SK-N-MC (cell line): ENCODE data around the gene EID3.

Experiments used
- DNase-seq: peaks from one replicate; pipeline ENCODE4 v3.0.0-alpha.2; 2011; ENCODE audit warnings: low read depth, low spot score
- H3K27ac ChIP-seq: fragments of 200-600 bp; sonication (generic); 2 replicates; pipeline ENCODE4 v1.5.1; 2016; ENCODE audit warnings: mixed run types
- H3K36me3 ChIP-seq: fragments of 200-600 bp; sonication (generic); 2 replicates; pipeline ENCODE4 v1.6.1; 2017; ENCODE audit warnings: antibody characterized with exemption, low read length, mixed read lengths; ENCODE audit not compliant: insufficient read depth
- H3K4me3 ChIP-seq: fragments of 200-600 bp; sonication (generic); 2 replicates; pipeline ENCODE4 v1.5.1; 2016
- H3K9ac ChIP-seq: fragments of 200-600 bp; sonication (generic); 2 replicates; pipeline ENCODE4 v1.8.0; 2017; ENCODE audit warnings: mixed run types, mixed read lengths; ENCODE audit not compliant: insufficient read length
- H3K9me3 ChIP-seq: fragments of 200-600 bp; sonication (generic); 2 replicates; pipeline ENCODE4 v1.6.1; 2017; ENCODE audit warnings: low read depth, mild to moderate bottlenecking, antibody characterized with exemption, low read length, moderate library complexity, mixed read lengths
- EZH2 ChIP-seq: fragments of 200-600 bp; sonication (generic); IDR thresholded peaks from one replicate; pipeline ENCODE4 v1.6.1; 2017; ENCODE audit warnings: antibody characterized with exemption
- FOXP2 ChIP-seq: optimal IDR thresholded peaks from 2 replicates; pipeline ENCODE3; 2011; ENCODE audit warnings: mild to moderate bottlenecking, moderate library complexity; ENCODE audit not compliant: insufficient read depth; ENCODE audit errors: extremely low read length, control extremely low read depth
- POLR2AphosphoS5 ChIP-seq: IDR thresholded peaks from 2 replicates; pipeline ENCODE4 v1.6.1; 2012; ENCODE audit warnings: mild to moderate bottlenecking, low read depth, low read length, borderline replicate concordance

Gene EID3

GRCh38 chr12:104347374-104348075 lies 44.0 kb downstream of the EID3 start:
- Histone ChIP-seq H3K27ac (no peak overlapping the region), H3K4me3 (no peak overlapping the region), H3K36me3 (peaks cover 93% of the 10 kb centered on the region), H3K9ac (no peak overlapping the region), H3K9me3 (no peaks in the 10 kb centered on the region)
- no peak for DNase-seq
- no peak for TF ChIP-seq POLR2AphosphoS5
- no peak for TF ChIP-seq EZH2
- no peak for TF ChIP-seq FOXP2

GRCh38 chr12:104348283-104348993 lies 44.9 kb downstream of the EID3 start:
- Histone ChIP-seq H3K36me3 (peaks cover 93% of the 10 kb centered on the region), H3K9ac (no peak overlapping the region), H3K4me3 (no peak overlapping the region), H3K9me3 (no peaks in the 10 kb centered on the region), H3K27ac (no peak overlapping the region)
- TF ChIP-seq FOXP2 (no peak), EZH2 (no peak), POLR2AphosphoS5 (no peak)
- DNase-seq, result no peak

GRCh38 chr12:104348994-104349494 lies 45.5 kb downstream of the EID3 start:
- DNase-seq, result no peak
- no peaks in the 10 kb centered on the region for H3K9me3 ChIP-seq
- peaks cover 92% of the 10 kb centered on the region for H3K36me3 ChIP-seq
- no peak for TF ChIP-seq FOXP2
- TF ChIP-seq EZH2, result no peak
- TF ChIP-seq POLR2AphosphoS5, result no peak
- H3K4me3 ChIP-seq, result no peak overlapping the region
- H3K27ac ChIP-seq, result no peak overlapping the region
- H3K9ac ChIP-seq, result no peak overlapping the region

- DNase-seq, result no peak
- Histone ChIP-seq H3K9me3 (no peaks in the 10 kb centered on the region), H3K9ac (no peak overlapping the region), H3K27ac (no peak overlapping the region), H3K36me3 (peaks cover 78% of the 10 kb centered on the region), H3K4me3 (no peak overlapping the region)
- no peak for TF ChIP-seq FOXP2
- no peak for TF ChIP-seq EZH2
- TF ChIP-seq POLR2AphosphoS5, result no peak
These were observed 46.9 kb downstream of the EID3 start for GRCh38 chr12:104350211-104351056.

- Histone ChIP-seq H3K36me3 (peaks cover 71% of the 10 kb centered on the region), H3K9me3 (no peaks in the 10 kb centered on the region), H3K9ac (no peak overlapping the region), H3K4me3 (no peak overlapping the region), H3K27ac (no peak overlapping the region)
- TF ChIP-seq POLR2AphosphoS5 (no peak), EZH2 (no peak), FOXP2 (no peak)
- DNase-seq, result no peak
These were observed 47.8 kb downstream of the EID3 start for GRCh38 chr12:104351057-104351983.

- TF ChIP-seq POLR2AphosphoS5 (no peak), FOXP2 (no peak), EZH2 (no peak)
- H3K9ac ChIP-seq, result no peak overlapping the region
- H3K36me3 ChIP-seq, result peaks cover 62% of the 10 kb centered on the region
- H3K27ac ChIP-seq, result no peak overlapping the region
- H3K9me3 ChIP-seq, result no peaks in the 10 kb centered on the region
- no peak overlapping the region for H3K4me3 ChIP-seq
- no peak for DNase-seq
These were observed 48.7 kb downstream of the EID3 start for GRCh38 chr12:104352106-104352713.
